Upper lobe of left lung (tissue), 6 donors: ENCODE measurements around the gene CRHR2. TPM values are rescaled to one million over a fixed set of nuclear protein-coding genes. Genes with fewer than 3 reads are reported as not detected.

ENCODE experiments used
- total RNA-seq, 6 donors: library from RNA; depleted of rRNA in 4 of 6; stranded (reverse); fragments of >200 nt in 4 of 6; gene quantifications; one replicate each; pipeline versions ENCODE4 v1.1.0 to v1.2.1, GENCODE V29; 2016 to 2021
- donor health status: DM: no; HTN: no; CAD: no; lungs with moderate emphysema.
- donor health status: DM: no; HTN: yes; CAD: no; lungs with severe emphysema.

The CRHR2 gene
- total RNA-seq, 6 donors from 2014 or later, result 0.10 to 1.0 (median 0.44) TPM; not detected in 2

Other genes with a start within 250 kb of the CRHR2 start
- gene NOD1, start 203.7 kb downstream of the CRHR2 start, total RNA-seq, result 10 to 100 TPM; 24.7 to 71.2 (median 38.0) TPM
- 10 to 100 TPM; 12.6 to 26.2 (median 22.2) TPM for gene GGCT, start 177.6 kb downstream of the CRHR2 start, total RNA-seq
- gene GARS1, start 87.6 kb downstream of the CRHR2 start, total RNA-seq, result 100 to 1,000 TPM in 1 of 6 donors, 10 to 100 TPM in 5; 59.5 to 107 (median 81.6) TPM
- 100 to 1,000 TPM in 5 of 6 donors, 10 to 100 TPM in 1; 70.5 to 447 (median 322) TPM for gene INMT, start 69.7 kb upstream of the CRHR2 start, total RNA-seq
- gene MINDY4, start 89.0 kb upstream of the CRHR2 start, total RNA-seq, result 10 to 100 TPM in 5 of 6 donors, 1 to 10 TPM in 1; 7.7 to 43.0 (median 19.4) TPM
- gene AQP1, start 229.4 kb upstream of the CRHR2 start, total RNA-seq, result 1,000 to 10,000 TPM in 1 of 6 donors, 100 to 1,000 TPM in 5; 113 to 1,228 (median 802) TPM